HK-2 (cell line): ENCODE results near the gene ZNF444.
"Not testable (repeated sequence)": the region's sequence is repeated elsewhere in the genome, so short reads cannot be mapped to it uniquely, and the experiment has no call there.

ENCODE experiments used
- DNase-seq: peaks from one replicate; pipeline ENCODE4 v3.0.0-alpha.2; 2018; ENCODE audit not compliant: unreplicated experiment

The ZNF444 gene

GRCh38 chr19:56140583-56141416 is at the start of gene ZNF444:
Gene ZNF444 (plus strand): TSS chr19:56141287. CDS start chr19:56146912, 5,625 bp downstream.
- DNase-seq: peak; percentile 100

DNA sequence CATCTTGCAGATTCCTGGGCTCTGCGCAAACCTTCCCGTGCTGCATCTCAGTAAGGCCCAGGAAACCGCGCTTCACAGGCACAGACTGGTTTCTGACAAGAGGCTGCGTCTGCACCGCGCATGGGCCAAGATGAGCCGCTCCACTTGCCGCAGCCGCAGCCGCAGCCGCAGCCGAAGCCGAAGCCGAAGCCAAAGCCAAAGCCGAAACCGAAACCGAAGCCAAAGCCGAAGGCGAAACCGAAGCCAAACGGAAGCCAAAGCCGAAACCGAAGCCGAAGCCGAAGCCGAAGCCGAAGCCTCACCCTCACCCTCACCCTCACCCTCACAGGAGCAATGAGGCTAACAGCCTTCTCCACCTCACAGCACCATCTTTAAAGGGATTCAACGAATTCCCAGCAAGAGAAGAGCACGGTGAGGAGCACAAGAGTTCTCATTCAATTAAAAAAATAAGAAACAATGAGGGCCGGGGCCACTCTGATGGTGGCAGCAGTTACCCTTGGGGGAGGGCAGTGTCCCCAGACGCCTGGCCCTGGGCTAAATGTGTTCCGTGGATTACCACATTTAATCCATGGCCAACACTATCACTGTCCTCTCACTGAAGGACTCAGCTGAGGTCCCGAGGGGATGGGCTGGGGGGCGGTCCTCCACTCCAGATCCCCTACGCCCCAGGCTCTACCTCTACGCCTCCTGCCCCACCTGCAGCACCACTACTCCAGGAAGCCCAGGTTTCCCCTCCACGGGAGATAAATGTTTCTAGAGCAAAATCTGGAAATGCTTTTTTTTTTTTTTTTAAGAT is 49.1 kb upstream of the ZNF444 start:
- DNase-seq: no peak

- no peak for DNase-seq
Observed at GRCh38 chr19:56092685-56093631, 48.1 kb upstream of the ZNF444 start.

DNA sequence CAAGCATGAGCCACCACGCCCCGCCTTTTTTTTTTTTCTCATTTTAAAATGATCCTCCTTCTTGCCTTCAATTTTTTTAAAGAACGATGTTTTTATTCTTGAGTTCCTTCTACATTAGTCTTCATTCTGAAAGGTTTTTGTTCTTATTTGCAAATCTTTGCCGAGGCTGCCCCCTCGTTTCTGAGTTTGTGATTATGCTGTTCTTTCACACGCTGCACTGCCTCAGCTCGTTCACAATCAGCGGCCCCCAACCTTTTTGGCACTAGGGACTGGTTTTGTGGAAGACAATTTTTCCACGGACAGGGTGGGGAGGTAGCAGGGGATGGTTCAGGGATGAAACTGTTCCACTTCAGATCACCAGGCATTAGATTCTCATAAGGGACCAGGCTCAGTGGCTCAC is 46.6 kb upstream of the ZNF444 start:
- no peak for DNase-seq

GRCh38 chr19:56096665-56097064 is 44.4 kb upstream of the ZNF444 start:
- DNase-seq: no peak

- DNase-seq: no peak
Observed at GRCh38 chr19:56097306-56097705, 43.8 kb upstream of the ZNF444 start.

DNA sequence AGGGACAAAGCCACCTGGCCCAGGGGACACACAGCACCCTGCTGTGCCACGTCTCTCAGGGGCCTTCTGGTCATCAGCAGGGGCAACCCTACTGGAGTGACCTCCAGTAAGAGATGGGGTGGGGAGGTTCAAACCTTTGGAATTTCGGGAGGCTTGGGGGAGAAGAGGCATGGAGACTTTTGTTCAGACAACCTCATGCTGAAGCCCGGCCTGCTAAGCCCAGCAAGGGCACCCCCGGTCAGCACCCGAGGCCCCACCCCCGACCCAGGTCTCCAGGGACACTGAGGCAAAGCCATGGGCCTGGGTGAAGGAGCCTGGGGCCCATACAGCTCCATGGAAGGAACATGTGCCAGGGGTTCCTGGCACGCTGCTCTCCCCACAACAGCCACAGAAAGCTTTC is 43.3 kb upstream of the ZNF444 start:
- DNase-seq: no peak

DNA sequence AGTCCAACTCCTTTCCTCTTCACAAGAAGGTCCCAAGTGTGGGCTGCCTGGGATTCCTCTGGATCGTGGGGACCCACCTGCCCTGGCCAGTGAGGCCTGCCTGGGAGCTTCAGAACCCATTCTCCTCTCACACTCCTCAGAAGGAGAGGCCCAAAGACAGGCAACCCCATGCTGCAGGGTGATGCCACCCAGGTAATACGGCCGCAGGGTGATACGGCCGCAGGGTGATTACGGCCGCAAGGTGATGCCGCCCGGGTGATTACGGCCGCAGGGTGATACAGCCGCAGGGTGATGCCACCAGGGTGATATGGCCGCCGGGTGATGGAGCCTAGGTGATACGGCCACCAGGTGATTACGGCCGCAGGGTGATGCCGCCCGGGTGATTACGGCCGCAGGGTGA is 42.9 kb upstream of the ZNF444 start:
- DNase-seq: not testable (repeated sequence)

DNA sequence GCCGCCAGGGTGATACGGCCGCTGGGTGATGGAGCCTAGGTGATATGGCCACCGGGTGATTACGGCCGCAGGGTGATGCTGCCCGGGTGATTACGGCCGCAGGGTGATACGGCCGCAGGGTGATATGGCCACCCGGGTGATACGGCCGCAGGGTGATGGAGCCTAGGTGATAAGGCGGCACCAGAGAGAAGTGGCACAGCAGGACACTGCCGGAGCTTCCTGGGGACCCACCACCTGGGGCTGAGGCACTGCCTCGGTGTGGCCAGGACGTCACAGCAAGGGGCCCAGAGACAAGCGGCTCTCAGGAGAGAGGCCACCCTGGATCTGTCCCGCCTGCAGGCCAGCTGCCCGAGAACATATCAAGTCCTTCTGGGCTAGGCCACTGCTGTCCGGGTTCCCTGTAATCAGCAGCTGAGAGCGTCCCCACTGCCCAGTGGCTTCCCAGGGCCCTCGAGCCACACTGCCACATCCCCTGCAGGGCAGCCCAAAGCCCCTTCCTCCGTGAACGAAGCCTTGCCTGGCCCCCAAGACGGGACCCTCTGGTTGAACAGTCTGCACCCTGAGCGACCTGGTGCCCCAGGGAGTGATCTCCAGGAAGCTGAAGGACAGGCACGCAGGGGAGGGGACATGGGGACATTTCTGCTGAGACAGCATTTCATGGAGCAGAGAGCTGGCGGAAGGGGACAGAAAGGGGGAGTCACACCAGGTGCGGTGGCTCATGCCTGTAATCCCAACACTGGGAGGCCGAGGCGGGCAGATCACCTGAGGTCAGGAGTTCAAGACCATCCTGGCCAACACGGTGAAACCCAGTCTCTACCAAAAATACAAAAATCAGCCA is 42.1 kb upstream of the ZNF444 start:
- no peak for DNase-seq

DNA sequence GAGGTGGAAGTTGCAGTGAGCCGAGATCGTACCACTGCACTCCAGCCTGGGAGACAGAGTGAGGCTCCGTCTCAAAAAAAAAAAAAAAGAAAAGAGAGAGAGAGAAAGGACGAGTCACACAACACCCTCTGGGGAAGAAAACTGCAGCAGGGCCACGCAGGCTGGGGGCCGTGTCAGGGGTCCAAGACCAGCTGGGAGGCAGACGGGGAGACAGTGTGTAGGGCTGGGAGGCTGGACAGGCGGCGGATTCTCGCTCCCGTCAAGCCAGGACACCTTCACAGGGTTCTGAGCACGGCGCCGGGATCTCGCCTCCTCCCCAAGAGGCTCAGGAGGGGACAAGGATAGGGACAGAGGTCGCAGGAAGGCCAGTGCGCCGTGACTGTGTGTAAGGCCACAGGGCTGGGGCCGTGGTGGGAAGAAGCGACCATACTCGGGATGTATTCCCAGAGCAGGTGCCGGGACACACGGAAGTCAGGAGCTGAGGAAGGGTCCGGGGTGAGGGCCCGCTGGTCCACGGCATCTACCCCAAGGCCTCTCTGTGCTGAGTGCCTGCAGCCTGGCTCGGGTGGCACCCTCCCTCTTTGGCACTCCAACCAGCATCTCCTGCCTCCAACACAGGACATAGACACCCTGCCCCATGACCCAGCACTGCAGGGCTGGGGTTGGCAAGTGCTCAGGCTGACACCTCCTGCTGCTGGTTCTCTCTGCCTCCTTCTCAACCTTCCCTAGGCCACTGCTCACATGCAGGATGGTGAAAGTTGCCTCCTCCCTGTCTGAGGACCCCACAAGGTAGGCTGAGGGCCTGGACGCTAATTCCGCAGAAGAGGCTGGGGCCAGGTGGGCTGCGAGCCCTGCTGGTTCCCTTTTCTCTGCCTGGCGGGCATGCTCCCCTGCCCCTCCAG is 41.2 kb upstream of the ZNF444 start:
- no peak for DNase-seq

DNA sequence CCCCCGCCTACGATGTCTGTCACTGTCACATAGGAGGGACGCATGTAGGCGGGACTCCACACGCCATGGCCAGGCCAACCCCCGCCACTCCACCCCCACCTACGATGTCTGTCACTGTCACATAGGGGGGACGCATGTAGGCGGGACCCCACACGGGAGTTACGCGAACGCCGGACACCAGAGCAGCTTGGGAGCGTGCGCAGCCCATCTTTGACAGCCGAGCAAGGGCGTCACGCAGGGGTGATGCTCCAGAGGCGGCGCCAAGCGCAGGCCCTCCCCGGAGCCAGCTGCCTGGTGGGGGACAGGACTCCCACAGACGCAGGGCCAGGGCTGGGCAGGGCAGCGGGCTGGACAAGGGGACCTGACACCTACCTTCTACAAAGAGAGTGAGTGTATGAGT is 40.0 kb upstream of the ZNF444 start:
- no peak for DNase-seq

GRCh38 chr19:56101746-56102535 is 39.1 kb upstream of the ZNF444 start:
- no peak for DNase-seq

- no peak for DNase-seq
Observed at GRCh38 chr19:56103027-56103614, 38.0 kb upstream of the ZNF444 start.

DNA sequence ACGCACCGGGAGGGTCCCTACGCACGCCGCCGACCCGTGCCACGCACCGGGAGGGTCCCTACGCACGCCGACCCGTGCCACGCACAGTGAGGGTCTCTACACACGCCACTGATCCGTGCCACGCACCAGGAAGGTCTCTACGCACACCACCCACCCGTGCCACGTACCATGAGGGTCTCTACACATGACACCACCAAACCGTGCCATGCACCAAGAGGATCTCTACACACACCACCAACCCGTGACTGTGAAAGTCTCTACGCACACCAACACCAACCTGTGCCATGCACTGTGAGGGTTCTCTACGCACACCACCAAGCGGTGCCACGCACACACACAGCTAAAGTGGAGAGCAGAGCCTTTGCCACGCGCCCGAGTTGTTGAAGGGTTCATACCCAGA is 36.7 kb upstream of the ZNF444 start:
- DNase-seq: no peak

- no peak for DNase-seq
Observed at GRCh38 chr19:56105090-56105701, 35.9 kb upstream of the ZNF444 start.

DNA sequence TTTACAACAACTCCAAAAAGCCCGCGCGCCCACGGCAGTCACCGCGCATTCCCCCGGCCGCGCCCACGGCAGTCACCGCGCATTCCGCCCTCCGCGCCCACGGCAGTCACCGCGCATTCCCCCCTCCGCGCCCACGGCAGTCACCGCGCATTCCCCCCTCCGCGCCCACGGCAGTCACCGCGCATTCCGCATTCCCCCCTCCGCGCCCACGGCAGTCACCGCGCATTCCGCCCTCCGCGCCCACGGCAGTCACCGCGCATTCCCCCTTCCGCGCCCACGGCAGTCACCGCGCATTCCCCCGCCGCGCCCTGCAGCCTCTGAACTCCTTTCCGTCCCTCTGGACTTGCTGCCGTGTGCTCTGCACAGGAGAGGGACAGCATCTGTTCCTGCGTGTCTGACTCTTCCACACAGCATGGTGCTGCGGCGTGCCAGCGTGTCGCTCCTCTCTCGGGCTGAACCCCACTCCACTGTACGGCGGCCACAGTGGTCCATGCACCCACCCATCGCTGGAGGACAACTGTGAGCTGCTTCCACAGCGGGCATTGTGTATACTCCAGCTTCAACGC is 35.2 kb upstream of the ZNF444 start:
- DNase-seq: not testable (repeated sequence)

DNA sequence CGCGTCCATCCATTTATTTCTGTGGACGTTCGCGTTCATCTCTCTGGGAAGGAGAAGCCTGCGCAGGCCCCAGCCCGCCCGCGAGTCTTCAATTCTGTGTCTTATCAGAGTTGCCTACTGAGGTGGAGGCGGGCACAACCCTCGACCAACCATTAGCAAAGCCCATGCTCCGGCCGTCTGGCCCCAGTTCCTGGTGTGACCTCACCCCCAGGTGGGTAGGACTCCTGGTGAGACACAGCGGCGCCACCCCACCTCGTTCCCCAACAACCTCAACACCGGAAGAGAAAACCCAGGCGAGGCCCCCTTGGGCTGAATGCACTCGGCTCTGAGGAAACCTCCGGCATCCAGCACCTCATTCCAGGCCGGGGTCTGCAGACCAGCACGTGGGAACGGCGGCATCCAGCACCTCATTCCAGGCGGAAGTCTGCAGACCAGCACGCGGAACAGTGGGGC is 34.7 kb upstream of the ZNF444 start:
- no peak for DNase-seq

DNA sequence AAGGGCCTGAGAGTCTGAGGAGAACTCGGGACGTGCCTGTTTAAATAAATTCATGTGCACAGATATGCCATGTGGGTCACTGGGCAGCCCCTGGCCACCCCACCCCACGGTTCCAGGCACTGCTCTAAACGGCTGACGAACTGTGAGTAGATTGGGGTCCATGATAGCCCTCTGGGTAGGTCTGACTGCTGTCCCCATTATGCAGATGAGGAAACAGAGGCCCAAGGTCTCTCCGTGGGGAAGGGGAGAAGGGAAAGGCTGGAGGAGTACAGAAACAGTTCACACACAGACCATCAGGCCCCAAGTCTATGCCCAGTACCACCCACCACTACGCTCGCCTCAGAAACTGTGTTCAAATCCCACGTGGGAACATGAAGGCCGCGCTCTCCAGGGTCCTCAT is 34.1 kb upstream of the ZNF444 start:
- no peak for DNase-seq
